Measurements from ENCODE around the gene TMEM179B. TPM values are rescaled to one million over a fixed set of nuclear protein-coding genes. Genes with fewer than 3 reads are reported as not detected.
A peak's percentile ranks its signal among the peaks of the same experiment; 100 is the strongest.
"Not testable (repeated sequence)": the region's sequence is repeated elsewhere in the genome, so short reads cannot be mapped to it uniquely, and the experiment has no call there.

TMEM179B gene
- polyA plus RNA-seq, 1 donor (not counting 4 experiments of a cell fraction or from before 2014, with no cell fraction given): 35.4 TPM

- DNase-seq (ENCODE audit: low read depth, low spot score) (no peak), FAIRE-seq (no peak)
- H3K4me1 ChIP-seq (ENCODE audit: control insufficient read depth, extremely low read depth, insufficient read depth, low read length): peaks cover 20% of the 10 kb centered on the region
- no peak for TF ChIP-seq EZH2 (IDR thresholded peaks at IDR 0.05; ENCODE audit: low read length)
- no peak overlapping the region for H3K4me2 ChIP-seq (ENCODE audit: control insufficient read depth, extremely low read depth, insufficient read depth, low read depth, low read length)
- H3K36me3 ChIP-seq (ENCODE audit: control insufficient read depth in 2 of 2, extremely low read depth in 1 of 2, insufficient read depth in 2 of 2, low read length in 2 of 2): peaks cover 2% of the 10 kb centered on the region in 2 experiments
- H3K9me1 ChIP-seq (ENCODE audit: control insufficient read depth, extremely low read depth, insufficient read depth, low read length): peaks cover 2% of the 10 kb centered on the region
- peaks cover 16% of the 10 kb centered on the region for H3K79me2 ChIP-seq (ENCODE audit: control insufficient read depth, insufficient read depth, low read length)
- dilution Hi-C loops (cut with MboI; ENCODE audit: extremely low pct_ligation_motif_present, low sequenced_read_pairs): no loop called here
- H2AFZ ChIP-seq (ENCODE audit: control insufficient read depth, low read length): no peak overlapping the region
- H3K9ac ChIP-seq (ENCODE audit: control insufficient read depth, extremely low read depth, insufficient read depth, low read length): no peak overlapping the region
- no peak overlapping the region for H3K27ac ChIP-seq (ENCODE audit: control insufficient read depth, insufficient read depth, low read length)
- no peaks in the 10 kb centered on the region for H3K9me3 ChIP-seq (ENCODE audit: control insufficient read depth, low read depth, low read length)
- H3K27me3 ChIP-seq (ENCODE audit: control insufficient read depth, extremely low read depth, insufficient read depth, low read length): no peaks in the 10 kb centered on the region
- no peaks in the 10 kb centered on the region for H4K20me1 ChIP-seq (ENCODE audit: control insufficient read depth, extremely low read depth, insufficient read depth, low read length)
- no peak overlapping the region for H3K4me3 ChIP-seq (ENCODE audit: control insufficient read depth in 2 of 3, extremely low read depth in 1 of 3, insufficient read depth in 2 of 3, low read depth in 1 of 3, low read length in 3 of 3)
Measured at GRCh38 chr11:62757846-62758788, 29.1 kb upstream of the TMEM179B start.

GRCh38 chr11:62760867-62761227 lies 26.4 kb upstream of the TMEM179B start:
- H3K9me1 ChIP-seq (ENCODE audit: control insufficient read depth, extremely low read depth, insufficient read depth, low read length); H3K36me3 ChIP-seq (ENCODE audit: control insufficient read depth in 2 of 2, extremely low read depth in 1 of 2, insufficient read depth in 2 of 2, low read length in 2 of 2); H2AFZ ChIP-seq (ENCODE audit: control insufficient read depth, low read length); H3K9me3 ChIP-seq (ENCODE audit: control insufficient read depth, low read depth, low read length); FAIRE-seq; H3K4me3 ChIP-seq (ENCODE audit: control insufficient read depth in 2 of 3, extremely low read depth in 1 of 3, insufficient read depth in 2 of 3, low read depth in 1 of 3, low read length in 3 of 3); H3K27ac ChIP-seq (ENCODE audit: control insufficient read depth, insufficient read depth, low read length); H3K9ac ChIP-seq (ENCODE audit: control insufficient read depth, extremely low read depth, insufficient read depth, low read length); H4K20me1 ChIP-seq (ENCODE audit: control insufficient read depth, extremely low read depth, insufficient read depth, low read length); dilution Hi-C loops (cut with MboI; ENCODE audit: extremely low pct_ligation_motif_present, low sequenced_read_pairs); H3K27me3 ChIP-seq (ENCODE audit: control insufficient read depth, extremely low read depth, insufficient read depth, low read length); DNase-seq (ENCODE audit: low read depth, low spot score): not testable (repeated sequence)
- H3K79me2 ChIP-seq (ENCODE audit: control insufficient read depth, insufficient read depth, low read length): peaks cover 13% of the 10 kb centered on the region
- peaks cover 11% of the 10 kb centered on the region for H3K4me1 ChIP-seq (ENCODE audit: control insufficient read depth, extremely low read depth, insufficient read depth, low read length)
- peak overlapping the region; percentile 22 for H3K4me2 ChIP-seq (ENCODE audit: control insufficient read depth, extremely low read depth, insufficient read depth, low read depth, low read length)

GRCh38 chr11:62770778-62771143 lies 16.4 kb upstream of the TMEM179B start:
- Histone ChIP-seq H3K4me2 (ENCODE audit: control insufficient read depth, extremely low read depth, insufficient read depth, low read depth, low read length) (peak overlapping the region; percentile 86), H3K9me1 (ENCODE audit: control insufficient read depth, extremely low read depth, insufficient read depth, low read length) (no peaks in the 10 kb centered on the region), H3K4me1 (ENCODE audit: control insufficient read depth, extremely low read depth, insufficient read depth, low read length) (peaks cover 18% of the 10 kb centered on the region), H3K4me3 (ENCODE audit: control insufficient read depth in 2 of 3, extremely low read depth in 1 of 3, insufficient read depth in 2 of 3, low read depth in 1 of 3, low read length in 3 of 3) (peak overlapping the region; percentile 63 to 83 (median 82)), H3K36me3 (ENCODE audit: control insufficient read depth in 2 of 2, extremely low read depth in 1 of 2, insufficient read depth in 2 of 2, low read length in 2 of 2) (peaks cover 6 to 11% of the 10 kb centered on the region in 2 experiments), H3K27me3 (ENCODE audit: control insufficient read depth, extremely low read depth, insufficient read depth, low read length) (no peaks in the 10 kb centered on the region), H3K9ac (ENCODE audit: control insufficient read depth, extremely low read depth, insufficient read depth, low read length) (peak overlapping the region; percentile 82), H4K20me1 (ENCODE audit: control insufficient read depth, extremely low read depth, insufficient read depth, low read length) (no peaks in the 10 kb centered on the region), H3K9me3 (ENCODE audit: control insufficient read depth, low read depth, low read length) (no peaks in the 10 kb centered on the region), H3K79me2 (ENCODE audit: control insufficient read depth, insufficient read depth, low read length) (peaks cover 15% of the 10 kb centered on the region), H2AFZ (ENCODE audit: control insufficient read depth, low read length) (peak overlapping the region; percentile 96), H3K27ac (ENCODE audit: control insufficient read depth, insufficient read depth, low read length) (peak overlapping the region; percentile 85)
- no peak for FAIRE-seq
- TF ChIP-seq CTCF (optimal IDR thresholded peaks at IDR 0.05 in 1 of 3, IDR thresholded peaks at IDR 0.05 in 1 of 3, conservative IDR thresholded peaks at IDR 0.05 in 1 of 3; ENCODE audit: extremely low read depth in 1 of 3, insufficient read depth in 2 of 3, low read length in 3 of 3) (no peak), EZH2 (IDR thresholded peaks at IDR 0.05; ENCODE audit: low read length) (no peak)
- DNase-seq (ENCODE audit: low read depth, low spot score): no peak
- dilution Hi-C loops (cut with MboI; ENCODE audit: extremely low pct_ligation_motif_present, low sequenced_read_pairs): no loop called here
